ENCODE data around the gene B3GAT3. TPM values are rescaled to one million over a fixed set of nuclear protein-coding genes. Genes with fewer than 3 reads are reported as not detected.

The B3GAT3 gene
- total RNA-seq, 4 donors from 2014 or later = 29.7 to 51.8 (median 35.2) TPM

- WGBS, 2 donors = 1 to 2% methylated on average over 26 of the region's 26 CpGs
- intact Hi-C loops (cut with DNase I; ENCODE audit: low total_unique reads) = no loop called here
- DNase-seq (ENCODE audit: low spot score in 2 of 2) = no peak
- H3K4me3 ChIP-seq (ENCODE audit: low read depth, poor library complexity, severe bottlenecking) = peak overlapping the region; percentile 81
- TF ChIP-seq, protein P1, sequence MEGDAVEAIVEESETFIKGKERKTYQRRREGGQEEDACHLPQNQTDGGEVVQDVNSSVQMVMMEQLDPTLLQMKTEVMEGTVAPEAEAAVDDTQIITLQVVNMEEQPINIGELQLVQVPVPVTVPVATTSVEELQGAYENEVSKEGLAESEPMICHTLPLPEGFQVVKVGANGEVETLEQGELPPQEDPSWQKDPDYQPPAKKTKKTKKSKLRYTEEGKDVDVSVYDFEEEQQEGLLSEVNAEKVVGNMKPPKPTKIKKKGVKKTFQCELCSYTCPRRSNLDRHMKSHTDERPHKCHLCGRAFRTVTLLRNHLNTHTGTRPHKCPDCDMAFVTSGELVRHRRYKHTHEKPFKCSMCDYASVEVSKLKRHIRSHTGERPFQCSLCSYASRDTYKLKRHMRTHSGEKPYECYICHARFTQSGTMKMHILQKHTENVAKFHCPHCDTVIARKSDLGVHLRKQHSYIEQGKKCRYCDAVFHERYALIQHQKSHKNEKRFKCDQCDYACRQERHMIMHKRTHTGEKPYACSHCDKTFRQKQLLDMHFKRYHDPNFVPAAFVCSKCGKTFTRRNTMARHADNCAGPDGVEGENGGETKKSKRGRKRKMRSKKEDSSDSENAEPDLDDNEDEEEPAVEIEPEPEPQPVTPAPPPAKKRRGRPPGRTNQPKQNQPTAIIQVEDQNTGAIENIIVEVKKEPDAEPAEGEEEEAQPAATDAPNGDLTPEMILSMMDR (IDR thresholded peaks at IDR 0.05) = no peak
- no peak for TF ChIP-seq POLR2A (IDR thresholded peaks at IDR 0.05)
Measured at GRCh38 chr11:62600367-62601121, 21.2 kb downstream of the B3GAT3 start.

DNA sequence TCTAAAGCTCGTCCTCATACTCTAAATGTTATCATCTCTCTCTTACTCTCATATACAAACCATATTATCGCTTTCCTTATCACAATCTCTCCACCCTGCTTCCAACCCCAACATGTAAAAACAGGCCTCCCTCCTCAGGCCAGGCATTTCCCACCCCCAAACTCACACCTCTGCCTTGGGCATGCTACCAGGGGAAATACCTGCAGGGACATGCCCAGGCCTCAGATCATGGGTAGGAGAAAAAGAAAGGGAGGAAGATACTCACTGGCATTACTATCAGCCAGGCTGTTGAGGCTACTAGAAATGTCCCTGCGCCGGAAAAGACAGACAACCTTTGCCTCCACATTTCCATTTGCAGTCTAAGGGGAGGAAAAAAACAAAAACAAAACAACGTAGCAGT lies 21.9 kb downstream of the B3GAT3 start:
- intact Hi-C loops (cut with DNase I; ENCODE audit: low total_unique reads) = loop anchor here (10.0 kb wide), 1 partner anchor 95 kb away; no protein-coding TSS in a partner anchor
- 13 to 22% methylated on average over 5 of the region's 5 CpGs for WGBS, 2 donors
- DNase-seq (ENCODE audit: low spot score in 2 of 2) = no peak

DNA sequence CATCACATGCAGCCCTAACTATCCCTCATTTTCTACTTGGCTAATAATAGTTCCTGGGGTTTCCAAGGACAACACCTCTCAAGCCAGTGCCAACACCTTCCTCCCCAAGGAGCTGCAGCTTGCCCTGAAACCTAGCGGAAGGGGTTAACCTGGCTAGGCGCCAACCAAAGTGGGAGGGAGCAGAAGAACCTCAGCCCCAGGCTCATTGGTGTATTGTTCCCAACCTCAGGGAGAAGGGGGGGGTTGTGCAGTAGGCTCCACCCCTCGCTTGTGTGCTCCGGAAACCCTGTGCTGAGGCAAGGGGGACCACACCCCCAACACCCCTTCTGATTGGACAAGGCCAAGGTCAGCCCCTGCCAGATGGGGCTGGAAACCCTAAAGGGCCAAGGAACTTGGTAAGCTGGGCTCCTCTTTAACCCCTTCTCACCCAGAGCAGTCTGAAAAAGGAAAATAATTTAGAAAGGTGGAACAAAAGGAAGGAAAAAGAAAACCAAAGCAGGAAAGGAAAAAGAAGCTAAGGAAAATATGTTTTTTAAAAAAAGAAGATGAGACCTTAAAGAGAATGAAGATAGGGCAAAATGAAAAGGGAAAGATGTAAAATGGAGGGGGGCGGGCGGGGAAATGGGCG lies 22.6 kb downstream of the B3GAT3 start:
- intact Hi-C loops (cut with DNase I; ENCODE audit: low total_unique reads) = loop anchor here (10.0 kb wide), 1 partner anchor 96 kb away; no protein-coding TSS in a partner anchor
- no peak overlapping the region for H3K4me3 ChIP-seq (ENCODE audit: low read depth, poor library complexity, severe bottlenecking)
- DNase-seq (ENCODE audit: low spot score in 2 of 2) = peak; percentile 96 to 99
- TF ChIP-seq, protein P1 (IDR thresholded peaks at IDR 0.05) = no peak
- TF ChIP-seq POLR2A (IDR thresholded peaks at IDR 0.05) = no peak
- WGBS, 2 donors = 20 to 21% methylated on average over 7 of the region's 7 CpGs

More for the DNA sequence above, 21.9 kb downstream of the B3GAT3 start:
- no peak for TF ChIP-seq POLR2A (IDR thresholded peaks at IDR 0.05)
- TF ChIP-seq, protein P1 (IDR thresholded peaks at IDR 0.05) = no peak
- no peak overlapping the region for H3K4me3 ChIP-seq (ENCODE audit: low read depth, poor library complexity, severe bottlenecking)

DNA sequence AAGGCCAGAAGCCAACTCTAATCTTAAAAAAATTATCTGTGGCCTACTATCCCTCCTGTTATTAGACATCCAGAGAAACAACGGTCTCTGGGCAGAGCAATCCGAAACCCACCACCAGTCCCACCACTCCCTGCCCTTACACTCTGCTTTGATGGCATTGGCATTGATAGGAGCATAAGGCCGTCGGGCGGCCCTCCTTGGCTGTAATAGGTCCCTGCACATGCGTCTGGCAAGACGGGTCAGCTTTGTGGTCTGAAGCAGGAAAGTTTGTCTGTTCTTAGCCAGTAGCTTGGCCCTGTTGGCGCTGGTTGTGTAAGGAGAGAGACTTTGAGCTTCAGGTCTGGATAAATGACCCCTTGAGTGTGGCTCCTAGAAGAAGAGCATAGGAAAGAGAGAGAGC lies 26.7 kb downstream of the B3GAT3 start:
- TF ChIP-seq POLR2A (IDR thresholded peaks at IDR 0.05) = no peak
- TF ChIP-seq, protein P1 (IDR thresholded peaks at IDR 0.05) = no peak
- no peak overlapping the region for H3K4me3 ChIP-seq (ENCODE audit: low read depth, poor library complexity, severe bottlenecking)
- WGBS, 2 donors = 81 to 90% methylated on average over 8 of the region's 8 CpGs
- no peak for DNase-seq (ENCODE audit: low spot score in 2 of 2)
- intact Hi-C loops (cut with DNase I; ENCODE audit: low total_unique reads) = loop anchor here (10.0 kb wide), 1 partner anchor 100 kb away; no protein-coding TSS in a partner anchor

GRCh38 chr11:62593434-62594044 lies 28.2 kb downstream of the B3GAT3 start:
- intact Hi-C loops (cut with DNase I; ENCODE audit: low total_unique reads) = loop anchor here (10.0 kb wide), 1 partner anchor 101 kb away; no protein-coding TSS in a partner anchor
- WGBS, 2 donors = 51 to 52% methylated on average over 13 of the region's 13 CpGs
- peak; percentile 73 to 94 for DNase-seq (ENCODE audit: low spot score in 2 of 2)

More at GRCh38 chr11:62593434-62594044, 28.2 kb downstream of the B3GAT3 start:
- no peak overlapping the region for H3K4me3 ChIP-seq (ENCODE audit: low read depth, poor library complexity, severe bottlenecking)
- TF ChIP-seq, protein P1 (IDR thresholded peaks at IDR 0.05) = no peak
- TF ChIP-seq POLR2A (IDR thresholded peaks at IDR 0.05) = no peak
